Hematopoietic multipotent progenitor cell treated with erythropoietin and hydrocortisone succinate and interleukin-3 and kit ligand, for 15 days (in vitro differentiated cells): ENCODE measurements around the gene BLID.

Experiments used
- DNase-seq: peaks from one replicate; pipeline ENCODE4 v3.0.0-alpha.2; 2015; ENCODE audit warnings: low spot score

BLID gene

GRCh38 chr11:122115524-122116379 lies at the start of gene BLID:
BLID (minus strand) TSS chr11:122116215; CDS start chr11:122115922, 293 bp downstream.
- no peak for DNase-seq

- DNase-seq = no peak
Observed at GRCh38 chr11:122163053-122163819, 47.2 kb upstream of the BLID start.

- no peak for DNase-seq
Observed at GRCh38 chr11:122162095-122162494, 46.1 kb upstream of the BLID start.

GRCh38 chr11:122160841-122161590 lies 45.0 kb upstream of the BLID start:
- DNase-seq = no peak

- DNase-seq = no peak
Observed at GRCh38 chr11:122159861-122160260, 43.8 kb upstream of the BLID start.

GRCh38 chr11:122159173-122159721 lies 43.2 kb upstream of the BLID start:
- no peak for DNase-seq

GRCh38 chr11:122158171-122158570 lies 42.2 kb upstream of the BLID start:
- no peak for DNase-seq

GRCh38 chr11:122157653-122158161 lies 41.7 kb upstream of the BLID start:
- no peak for DNase-seq

GRCh38 chr11:122156940-122157382 lies 40.9 kb upstream of the BLID start:
- DNase-seq = no peak

GRCh38 chr11:122155765-122156527 lies 39.9 kb upstream of the BLID start:
- no peak for DNase-seq

GRCh38 chr11:122154994-122155393 lies 39.0 kb upstream of the BLID start:
- DNase-seq = no peak

- no peak for DNase-seq
Observed at GRCh38 chr11:122154227-122154626, 38.2 kb upstream of the BLID start.

- DNase-seq = no peak
Observed at GRCh38 chr11:122153746-122154145, 37.7 kb upstream of the BLID start.

- no peak for DNase-seq
Observed at GRCh38 chr11:122150216-122151124, 34.5 kb upstream of the BLID start.

GRCh38 chr11:122149202-122149601 lies 33.2 kb upstream of the BLID start:
- DNase-seq = no peak

- no peak for DNase-seq
Observed at GRCh38 chr11:122146475-122146874, 30.5 kb upstream of the BLID start.

GRCh38 chr11:122145715-122146274 lies 29.8 kb upstream of the BLID start:
- DNase-seq = no peak

- DNase-seq = no peak
Observed at GRCh38 chr11:122144752-122145151, 28.7 kb upstream of the BLID start.

GRCh38 chr11:122141725-122142124 lies 25.7 kb upstream of the BLID start:
- no peak for DNase-seq

GRCh38 chr11:122140500-122140899 lies 24.5 kb upstream of the BLID start:
- no peak for DNase-seq
